Psoas muscle (tissue), 8 donors: ENCODE measurements around the gene PFAS. TPM values are rescaled to one million over a fixed set of nuclear protein-coding genes. Genes with fewer than 3 reads are reported as not detected.

Source experiments
- ATAC-seq, 4 donors: fragments of 200-7000 bp; cut with Tn5 transposase; one replicate each; pipeline ENCODE4 v1.9.1; 2020; ENCODE audit warnings: moderate library complexity in 3 of 4, mild to moderate bottlenecking in 2 of 4
- DNase-seq, 2 donors: peaks; one replicate each; pipeline ENCODE4 v3.0.0-alpha.2; 2020
- H3K27ac ChIP-seq: fragments of 200-600 bp; one replicate; pipeline ENCODE4 v1.8.0; 2022
- H3K27me3 ChIP-seq, 3 donors: fragments of 200-600 bp in 1 of 3; one replicate each; pipeline versions ENCODE4 v1.6.1 to v1.8.0; 2013 to 2022; ENCODE audit warnings: low read length in 2 of 3, mild to moderate bottlenecking in 2 of 3, moderate library complexity in 1 of 3; ENCODE audit not compliant: insufficient read depth in 3 of 3
- H3K36me3 ChIP-seq, 2 donors: fragments of 200-600 bp in 1 of 2; one replicate each; pipeline versions ENCODE4 v1.6.1 to v1.8.0; 2013 to 2022; ENCODE audit warnings: low read depth in 1 of 2, mild to moderate bottlenecking in 1 of 2, moderate library complexity in 1 of 2; ENCODE audit not compliant: insufficient read depth in 1 of 2
- H3K4me1 ChIP-seq: fragments of 200-600 bp; one replicate; pipeline ENCODE4 v1.8.0; 2022
- H3K4me3 ChIP-seq: fragments of 200-600 bp; one replicate; pipeline ENCODE4 v1.8.0; 2022; ENCODE audit warnings: mild to moderate bottlenecking
- H3K9me3 ChIP-seq: fragments of 200-600 bp; one replicate; pipeline ENCODE4 v1.8.0; 2022
- CTCF ChIP-seq: fragments of 200-600 bp; IDR thresholded peaks from one replicate; pipeline ENCODE4 v1.8.0; 2022; ENCODE audit warnings: antibody characterized with exemption
- WGBS, 3 donors: extraction: QIAGEN DNeasy Blood & Tissue Kit; methylation state at CpG; one replicate each; pipeline versions ENCODE4 v1.1.6 to v1.1.7; 2013; 5-methylcytosine and 5-hydroxymethylcytosine counted together
- intact Hi-C, 2 donors: fragments of 100-400 bp; cut with DNase I; formaldehyde crosslinking; loops; one replicate each; pipeline versions ENCODE4 v1.11.0 to v1.14.2; 2022
- polyA plus RNA-seq, 3 donors: library from polyadenylated mRNA; stranded (reverse); fragments of 200-250 nt; gene quantifications; one replicate each; pipeline ENCODE4 v1.2.3, GENCODE V29; 2013
- total RNA-seq, 4 donors: library from RNA; stranded (reverse); fragmentation: NEBNext Ultra II Directional in 2 of 4; extraction: Animal tissue kit (Norgen Biotek cat#: 25700) in 2 of 4; gene quantifications; one replicate each; pipeline versions ENCODE4 v1.2.1 to v1.2.4, GENCODE V29; 2021 to 2023
- donor health status: healthy with polysubstance abuse.
- donor health status: DM: no; HTN: no; CAD: no; lungs with moderate emphysema.
- donor health status: Bipolar disorder and iron deficiency.
- donor health status: healthy.
- donor health status: DM: yes; HTN: yes; CAD: no.
- donor health status: DM: no; HTN: no; CAD: no.
- donor health status: DM: no; HTN: no; CAD: no.
- donor health status: DM: yes; HTN: yes; CAD: no.

The PFAS gene
- total and polyA plus RNA-seq, 7 donors = 4.9 to 15.6 (median 10.7) TPM

- H3K27ac ChIP-seq = peak overlapping the region; percentile 93
- H3K4me3 ChIP-seq = peak overlapping the region; percentile 88
- DNase-seq (peak; percentile 76 to 85), ATAC-seq (peak; percentile 26 to 38 (median 29))
- intact Hi-C loops = loop anchor here in 1 of 2 donors (2.0 to 5.0 kb wide), 2 partner anchors 71 to 741 kb away; partner anchors contain the start of genes POLR2A, SLC25A35 and SLC35G6
- peak; percentile 9 for TF ChIP-seq CTCF
- no peaks in the 10 kb centered on the region for H3K27me3 ChIP-seq
- H3K36me3 ChIP-seq = peaks cover 0 to 13% of the 10 kb centered on the region in 2 donors
- peaks cover 15% of the 10 kb centered on the region for H3K4me1 ChIP-seq
- WGBS, 3 donors = 5 to 8% (median 5%) methylated on average over 24 to 27 of the region's 27 CpGs
- H3K9me3 ChIP-seq = no peaks in the 10 kb centered on the region
Measured at GRCh38 chr17:8223356-8224126, 25.5 kb upstream of the PFAS start.

GRCh38 chr17:8224891-8225812 is 23.9 kb upstream of the PFAS start:
- intact Hi-C loops = loop anchor here (5.0 kb wide), 3 partner anchors 48 to 743 kb away; partner anchors contain the start of genes POLR2A (in 1 of the 2), SLC35G6 (in 1 of the 2) and TMEM107 (in 1 of the 2)
- Histone ChIP-seq H3K27ac (peak overlapping the region; percentile 93), H3K27me3 (no peaks in the 10 kb centered on the region), H3K4me1 (peaks cover 15% of the 10 kb centered on the region), H3K36me3 (peaks cover 5 to 30% of the 10 kb centered on the region in 2 donors), H3K9me3 (no peaks in the 10 kb centered on the region), H3K4me3 (no peak overlapping the region)
- ATAC-seq (no peak), DNase-seq (no peak)
- 83 to 93% (median 85%) methylated on average over 26 of the region's 26 CpGs for WGBS, 3 donors
- TF ChIP-seq CTCF = no peak

GRCh38 chr17:8225813-8226535 is 23.1 kb upstream of the PFAS start:
- H3K4me1 ChIP-seq = peaks cover 15% of the 10 kb centered on the region
- peak in 1 of 2 donors; percentile 31 for DNase-seq
- intact Hi-C loops = loop anchor here (2.0 to 5.0 kb wide), 3 partner anchors 21 to 89 kb away; partner anchors contain the start of gene TMEM107 (in 1 of the 2)
- no peak for TF ChIP-seq CTCF
- peak overlapping the region; percentile 55 for H3K4me3 ChIP-seq
- peak overlapping the region; percentile 78 for H3K27ac ChIP-seq
- no peak for ATAC-seq
- no peaks in the 10 kb centered on the region for H3K27me3 ChIP-seq
- WGBS, 3 donors = 49 to 55% (median 50%) methylated on average over 20 of the region's 20 CpGs
- H3K36me3 ChIP-seq = peaks cover 5 to 38% of the 10 kb centered on the region in 2 donors
- no peaks in the 10 kb centered on the region for H3K9me3 ChIP-seq

GRCh38 chr17:8226536-8227237 is 22.4 kb upstream of the PFAS start:
- peak overlapping the region; percentile 55 for H3K4me3 ChIP-seq
- intact Hi-C loops = loop anchor here (2.0 to 5.0 kb wide), 3 partner anchors 20 to 89 kb away; partner anchors contain the start of gene TMEM107 (in 1 of the 2)
- peak; percentile 5 to 35 (median 22) for ATAC-seq

More at GRCh38 chr17:8226536-8227237, 22.4 kb upstream of the PFAS start:
- WGBS, 3 donors = 5 to 9% (median 8%) methylated on average over 32 of the region's 32 CpGs
- peak overlapping the region; percentile 78 for H3K27ac ChIP-seq
- H3K27me3 ChIP-seq = no peaks in the 10 kb centered on the region
- no peak for TF ChIP-seq CTCF
- H3K9me3 ChIP-seq = no peaks in the 10 kb centered on the region
- peaks cover 15% of the 10 kb centered on the region for H3K4me1 ChIP-seq
- peak; percentile 64 to 82 for DNase-seq
- peaks cover 10 to 45% of the 10 kb centered on the region in 2 donors for H3K36me3 ChIP-seq
